ENCODE results near the gene VWA3A. TPM values are rescaled to one million over a fixed set of nuclear protein-coding genes. Genes with fewer than 3 reads are reported as not detected.
A peak's percentile ranks its signal among the peaks of the same experiment; 100 is the strongest.

VWA3A gene
- total RNA-seq, 1 experiment from 2014 or later, result not detected

GRCh38 chr16:22071331-22071910, 20.9 kb upstream of the VWA3A start:
- H3K9me2 ChIP-seq (replicated peaks; ENCODE audit: low read length), result no peaks in the 10 kb centered on the region
- H3K9me3 ChIP-seq (ENCODE audit: low read length), result no peaks in the 10 kb centered on the region
- H3K4me3 ChIP-seq (ENCODE audit: low read length), result no peak overlapping the region
- peaks cover 18% of the 10 kb centered on the region for H3K4me1 ChIP-seq (ENCODE audit: insufficient read depth, low read length)
- no peak for DNase-seq
- CTCF ChIA-PET, result no interaction called here
- H3K36me3 ChIP-seq (ENCODE audit: low read depth, low read length), result peaks cover 5% of the 10 kb centered on the region
- no peak overlapping the region for H3K27ac ChIP-seq (ENCODE audit: low read length)
- no peak overlapping the region for H2AFZ ChIP-seq (ENCODE audit: low read length)
- no peak; the same call in 1 of the 2 replicates for ATAC-seq
- no peak overlapping the region for H3K4me2 ChIP-seq (ENCODE audit: low read length)
- peaks cover 55% of the 10 kb centered on the region for H3K79me2 ChIP-seq (ENCODE audit: low read length)
- intact Hi-C loops (cut with micrococcal nuclease), result no loop called here
- no peaks in the 10 kb centered on the region for H3F3A ChIP-seq (ENCODE audit: low read length, unreplicated experiment)
- H4K20me1 ChIP-seq (ENCODE audit: low read length), result no peaks in the 10 kb centered on the region
- TF ChIP-seq EZH2 (IDR thresholded peaks at IDR 0.05; ENCODE audit: low read length, unreplicated experiment) (no peak), CTCF (conservative IDR thresholded peaks at IDR 0.05; ENCODE audit: low read depth, low read length) (no peak), EZH2phosphoT487 (IDR thresholded peaks at IDR 0.05; ENCODE audit: borderline replicate concordance, low read length) (no peak)
- BruUV-seq (replicated peaks), result no TSS peak
- H3K9ac ChIP-seq (ENCODE audit: low read length), result no peak overlapping the region
- POLR2A ChIA-PET (ENCODE audit: unreplicated experiment), result interaction anchor here (0.5 to 0.6 kb wide), 2 partner anchors 18 to 62 kb away, joined by 3 to 28 read pairs; no protein-coding TSS in a partner anchor
- no peaks in the 10 kb centered on the region for H3K27me3 ChIP-seq (ENCODE audit: low read length)

GRCh38 chr16:22073350-22073749, 19.0 kb upstream of the VWA3A start:
- Histone ChIP-seq H4K20me1 (ENCODE audit: low read length) (no peaks in the 10 kb centered on the region), H3F3A (ENCODE audit: low read length, unreplicated experiment) (no peaks in the 10 kb centered on the region), H2AFZ (ENCODE audit: low read length) (no peak overlapping the region), H3K79me2 (ENCODE audit: low read length) (peaks cover 57% of the 10 kb centered on the region), H3K27me3 (ENCODE audit: low read length) (no peaks in the 10 kb centered on the region), H3K36me3 (ENCODE audit: low read depth, low read length) (peaks cover 9% of the 10 kb centered on the region), H3K9ac (ENCODE audit: low read length) (no peak overlapping the region), H3K9me2 (replicated peaks; ENCODE audit: low read length) (no peaks in the 10 kb centered on the region), H3K4me2 (ENCODE audit: low read length) (no peak overlapping the region), H3K27ac (ENCODE audit: low read length) (no peak overlapping the region), H3K4me3 (ENCODE audit: low read length) (no peak overlapping the region), H3K9me3 (ENCODE audit: low read length) (no peaks in the 10 kb centered on the region), H3K4me1 (ENCODE audit: insufficient read depth, low read length) (peaks cover 18% of the 10 kb centered on the region)
- intact Hi-C loops (cut with micrococcal nuclease), result no loop called here
- TF ChIP-seq EZH2phosphoT487 (IDR thresholded peaks at IDR 0.05; ENCODE audit: borderline replicate concordance, low read length) (no peak), CTCF (conservative IDR thresholded peaks at IDR 0.05; ENCODE audit: low read depth, low read length) (no peak), EZH2 (IDR thresholded peaks at IDR 0.05; ENCODE audit: low read length, unreplicated experiment) (no peak)
- no peak for ATAC-seq
- ChIA-PET CTCF (interaction anchor here (0.7 kb wide), 1 partner anchor 72 kb away, joined by 3 read pairs; no protein-coding TSS in a partner anchor), POLR2A (ENCODE audit: unreplicated experiment) (interaction anchor here (0.6 kb wide), 1 partner anchor 65 kb away, joined by 4 read pairs; no protein-coding TSS in a partner anchor)
- BruUV-seq (replicated peaks), result no TSS peak
- no peak for DNase-seq

GRCh38 chr16:22075043-22075757, 17.1 kb upstream of the VWA3A start:
- ChIA-PET CTCF (no interaction called here), POLR2A (ENCODE audit: unreplicated experiment) (no interaction called here)
- Histone ChIP-seq H3K4me2 (ENCODE audit: low read length) (no peak overlapping the region), H3K9me3 (ENCODE audit: low read length) (no peaks in the 10 kb centered on the region), H3K79me2 (ENCODE audit: low read length) (peaks cover 38% of the 10 kb centered on the region), H4K20me1 (ENCODE audit: low read length) (no peaks in the 10 kb centered on the region), H3K36me3 (ENCODE audit: low read depth, low read length) (peaks cover 19% of the 10 kb centered on the region), H3K27me3 (ENCODE audit: low read length) (no peaks in the 10 kb centered on the region), H3F3A (ENCODE audit: low read length, unreplicated experiment) (no peaks in the 10 kb centered on the region), H3K9me2 (replicated peaks; ENCODE audit: low read length) (no peaks in the 10 kb centered on the region), H2AFZ (ENCODE audit: low read length) (no peak overlapping the region), H3K4me1 (ENCODE audit: insufficient read depth, low read length) (peaks cover 18% of the 10 kb centered on the region), H3K4me3 (ENCODE audit: low read length) (no peak overlapping the region), H3K27ac (ENCODE audit: low read length) (no peak overlapping the region), H3K9ac (ENCODE audit: low read length) (no peak overlapping the region)
- DNase-seq (peak; percentile 30), ATAC-seq (no peak; the same call in 1 of the 2 replicates)
- TF ChIP-seq EZH2phosphoT487 (IDR thresholded peaks at IDR 0.05; ENCODE audit: borderline replicate concordance, low read length) (no peak), CTCF (conservative IDR thresholded peaks at IDR 0.05; ENCODE audit: low read depth, low read length) (no peak), EZH2 (IDR thresholded peaks at IDR 0.05; ENCODE audit: low read length, unreplicated experiment) (no peak)
- BruUV-seq (replicated peaks), result no TSS peak
- intact Hi-C loops (cut with micrococcal nuclease), result loop anchor here (5.0 kb wide), 3 partner anchors 33 to 123 kb away; partner anchors contain the start of gene UQCRC2
